C4-2B (cell line): Measurements from ENCODE around the gene ZNF521.

Experiments used
- H3K27ac ChIP-seq: fragments of 450-650 bp; 2 replicates; pipeline ENCODE4 v1.5.1; 2017
- CTCF ChIP-seq: fragments of 450-650 bp; conservative IDR thresholded peaks from 2 replicates; pipeline ENCODE4 v1.5.1; 2017; ENCODE audit warnings: mild to moderate bottlenecking
- ZFX ChIP-seq: fragments of 450-650 bp; IDR thresholded peaks from 2 replicates; pipeline ENCODE4 v1.6.1; 2017

Gene ZNF521

GRCh38 chr18:25103468-25104155 lies 248.4 kb downstream of the ZNF521 start:
- TF ChIP-seq CTCF (no peak), ZFX (no peak)
- H3K27ac ChIP-seq = no peak overlapping the region

DNA sequence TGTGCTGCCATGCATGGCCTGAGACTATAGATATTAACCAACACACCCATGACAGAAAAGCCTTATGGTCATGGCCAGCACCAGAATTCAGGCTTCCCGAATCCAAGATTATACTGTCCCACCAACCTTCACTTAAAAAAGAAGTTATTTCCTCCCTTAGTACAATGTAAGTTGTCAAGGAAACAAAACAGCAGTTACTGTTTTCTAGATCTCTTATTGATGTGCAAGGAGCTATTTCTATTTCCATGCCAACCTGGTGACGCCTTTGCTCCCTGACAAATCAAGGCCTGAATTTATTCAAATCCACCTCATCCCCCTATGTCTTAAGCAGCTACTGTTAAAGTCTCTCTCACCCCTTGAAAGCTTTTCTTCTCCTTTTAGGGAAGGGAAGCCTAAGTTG lies 249.3 kb downstream of the ZNF521 start:
- no peak overlapping the region for H3K27ac ChIP-seq
- TF ChIP-seq CTCF = no peak
- no peak for TF ChIP-seq ZFX

DNA sequence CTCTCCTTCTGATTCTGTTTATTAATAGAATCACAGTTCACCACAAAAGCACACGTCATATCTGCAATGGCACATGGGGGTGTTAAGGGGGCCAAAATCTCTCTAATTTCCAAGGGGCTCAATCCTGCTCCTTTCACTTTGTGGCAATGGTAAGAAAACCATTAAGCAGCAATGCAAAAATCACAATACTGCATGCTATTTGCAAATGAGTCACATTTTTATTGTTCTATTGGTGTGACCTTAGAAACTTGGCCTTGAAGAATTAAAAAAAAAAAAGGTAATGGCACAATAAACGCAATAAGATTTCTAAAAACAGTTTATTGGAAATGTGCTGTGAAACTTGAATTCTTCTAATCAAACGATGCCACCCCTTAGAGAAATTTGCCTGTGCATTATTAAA lies 251.5 kb downstream of the ZNF521 start:
- TF ChIP-seq CTCF (no peak), ZFX (no peak)

GRCh38 chr18:25099895-25100294 lies 252.1 kb downstream of the ZNF521 start:
- H3K27ac ChIP-seq = no peak overlapping the region
- TF ChIP-seq ZFX = no peak
- TF ChIP-seq CTCF = no peak

More for the DNA sequence above, 251.5 kb downstream of the ZNF521 start:
- no peak overlapping the region for H3K27ac ChIP-seq

DNA sequence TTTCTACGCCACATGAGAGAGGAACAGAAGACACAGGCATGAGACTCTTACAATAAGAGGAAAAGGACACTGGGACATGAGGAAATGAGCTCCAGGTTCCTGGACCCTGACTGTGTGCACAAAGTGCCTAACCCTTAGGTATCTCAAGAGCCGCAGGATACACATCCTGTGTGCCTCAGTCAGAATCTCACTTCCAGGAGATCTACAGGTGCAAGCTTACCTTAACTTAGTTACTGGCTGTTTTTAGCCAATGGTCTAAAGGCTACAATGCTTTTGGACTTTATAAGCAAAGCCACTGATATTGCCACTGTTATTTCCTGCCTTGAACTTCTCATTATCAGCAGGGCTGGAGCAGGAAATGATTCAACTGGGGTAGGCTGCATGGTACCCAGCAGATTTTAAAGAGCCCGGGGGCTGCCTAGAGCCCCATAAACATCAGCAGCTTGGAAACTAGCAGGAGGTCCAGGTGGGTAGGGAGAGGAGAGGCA lies 254.4 kb downstream of the ZNF521 start:
- TF ChIP-seq ZFX (no peak), CTCF (no peak)

GRCh38 chr18:25097057-25097456 lies 254.9 kb downstream of the ZNF521 start:
- TF ChIP-seq CTCF (no peak), ZFX (no peak)
- no peak overlapping the region for H3K27ac ChIP-seq

More for the DNA sequence above, 254.4 kb downstream of the ZNF521 start:
- H3K27ac ChIP-seq = no peak overlapping the region

- H3K27ac ChIP-seq = no peak overlapping the region
- no peak for TF ChIP-seq CTCF
- no peak for TF ChIP-seq ZFX
Measured at GRCh38 chr18:25093141-25093540, 258.8 kb downstream of the ZNF521 start.
